Progenitor cell of endocrine pancreas (in vitro differentiated cells): ENCODE data around the gene PLEKHG5. TPM values are rescaled to one million over a fixed set of nuclear protein-coding genes. Genes with fewer than 3 reads are reported as not detected.
A peak's percentile ranks its signal among the peaks of the same experiment; 100 is the strongest.

Source experiments
- DNase-seq: peaks from one replicate; pipeline ENCODE4 v3.0.0; 2021; ENCODE audit warnings: low spot score; ENCODE audit not compliant: unreplicated experiment
- H3K27ac Mint-ChIP-seq: 2 replicates; pipeline ENCODE4 v1.8.0; 2021; ENCODE audit warnings: mild to moderate bottlenecking, moderate library complexity, mixed read lengths
- H3K27me3 Mint-ChIP-seq: 2 replicates; pipeline ENCODE4 v1.8.0; 2021; ENCODE audit warnings: mixed read lengths
- H3K36me3 Mint-ChIP-seq: 2 replicates; pipeline ENCODE4 v1.8.0; 2022; ENCODE audit warnings: mixed read lengths; ENCODE audit not compliant: insufficient read depth
- H3K4me1 Mint-ChIP-seq: 2 replicates; pipeline ENCODE4 v1.8.0; 2021; ENCODE audit warnings: low read depth, mixed read lengths
- H3K4me3 Mint-ChIP-seq: 2 replicates; pipeline ENCODE4 v1.8.0; 2021; ENCODE audit warnings: low read depth, mild to moderate bottlenecking, moderate library complexity, mixed read lengths
- H3K9me3 Mint-ChIP-seq: 2 replicates; pipeline ENCODE4 v1.8.0; 2021; ENCODE audit warnings: low read depth, mixed read lengths
- total RNA-seq: library from RNA; stranded (reverse); gene quantifications from 2 replicates; pipeline ENCODE4 v1.2.1, GENCODE V29; 2021
- TF ChIP-seq, protein P1 (sequence below): fragments of 200-600 bp; sonication (generic); IDR thresholded peaks from one replicate; pipeline ENCODE4 v1.5.0; 2021; ENCODE audit warnings: antibody characterized with exemption, mild to moderate bottlenecking; ENCODE audit not compliant: unreplicated experiment

PLEKHG5 gene
- total RNA-seq, 1 donor from 2014 or later = 77.0 TPM

DNA sequence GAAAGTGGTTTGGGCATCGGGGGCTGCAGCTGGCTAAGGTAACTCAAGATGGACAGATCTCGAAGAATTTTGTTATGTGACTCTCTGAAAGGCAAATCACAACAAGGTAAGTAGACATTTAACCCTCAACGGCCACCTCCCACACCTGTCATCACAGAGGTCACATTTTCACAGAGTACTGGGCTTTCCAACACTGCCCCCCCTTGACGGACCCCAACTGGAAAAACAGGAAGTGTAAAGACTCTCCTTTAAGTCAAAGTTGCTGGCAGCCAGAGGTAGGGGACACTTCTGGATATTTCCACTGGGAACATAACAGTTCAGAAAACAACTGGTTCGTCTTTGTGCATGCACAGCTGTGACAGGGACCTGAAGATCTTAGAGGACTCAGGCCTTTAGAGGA lies 40.5 kb upstream of the PLEKHG5 start:
- Mint-ChIP-seq H3K27me3 (no peaks in the 10 kb centered on the region), H3K9me3 (no peaks in the 10 kb centered on the region), H3K27ac (no peak overlapping the region), H3K4me3 (no peak overlapping the region), H3K4me1 (no peaks in the 10 kb centered on the region), H3K36me3 (peaks cover 17% of the 10 kb centered on the region)
- no peak for DNase-seq
- TF ChIP-seq, protein P1, sequence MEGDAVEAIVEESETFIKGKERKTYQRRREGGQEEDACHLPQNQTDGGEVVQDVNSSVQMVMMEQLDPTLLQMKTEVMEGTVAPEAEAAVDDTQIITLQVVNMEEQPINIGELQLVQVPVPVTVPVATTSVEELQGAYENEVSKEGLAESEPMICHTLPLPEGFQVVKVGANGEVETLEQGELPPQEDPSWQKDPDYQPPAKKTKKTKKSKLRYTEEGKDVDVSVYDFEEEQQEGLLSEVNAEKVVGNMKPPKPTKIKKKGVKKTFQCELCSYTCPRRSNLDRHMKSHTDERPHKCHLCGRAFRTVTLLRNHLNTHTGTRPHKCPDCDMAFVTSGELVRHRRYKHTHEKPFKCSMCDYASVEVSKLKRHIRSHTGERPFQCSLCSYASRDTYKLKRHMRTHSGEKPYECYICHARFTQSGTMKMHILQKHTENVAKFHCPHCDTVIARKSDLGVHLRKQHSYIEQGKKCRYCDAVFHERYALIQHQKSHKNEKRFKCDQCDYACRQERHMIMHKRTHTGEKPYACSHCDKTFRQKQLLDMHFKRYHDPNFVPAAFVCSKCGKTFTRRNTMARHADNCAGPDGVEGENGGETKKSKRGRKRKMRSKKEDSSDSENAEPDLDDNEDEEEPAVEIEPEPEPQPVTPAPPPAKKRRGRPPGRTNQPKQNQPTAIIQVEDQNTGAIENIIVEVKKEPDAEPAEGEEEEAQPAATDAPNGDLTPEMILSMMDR = no peak

GRCh38 chr1:6530504-6531160 lies 39.2 kb upstream of the PLEKHG5 start:
- H3K4me3 Mint-ChIP-seq = no peak overlapping the region
- H3K4me1 Mint-ChIP-seq = no peaks in the 10 kb centered on the region
- H3K27me3 Mint-ChIP-seq = no peaks in the 10 kb centered on the region
- H3K36me3 Mint-ChIP-seq = peaks cover 19% of the 10 kb centered on the region
- TF ChIP-seq, protein P1 = no peak
- no peak for DNase-seq
- H3K27ac Mint-ChIP-seq = no peak overlapping the region
- no peaks in the 10 kb centered on the region for H3K9me3 Mint-ChIP-seq

- H3K9me3 Mint-ChIP-seq = no peaks in the 10 kb centered on the region
- peaks cover 24% of the 10 kb centered on the region for H3K36me3 Mint-ChIP-seq
- H3K27ac Mint-ChIP-seq = no peak overlapping the region
- TF ChIP-seq, protein P1 = no peak
- DNase-seq = no peak
- no peaks in the 10 kb centered on the region for H3K4me1 Mint-ChIP-seq
- no peaks in the 10 kb centered on the region for H3K27me3 Mint-ChIP-seq
- H3K4me3 Mint-ChIP-seq = no peak overlapping the region
Measured at GRCh38 chr1:6528492-6528891, 37.0 kb upstream of the PLEKHG5 start.

DNA sequence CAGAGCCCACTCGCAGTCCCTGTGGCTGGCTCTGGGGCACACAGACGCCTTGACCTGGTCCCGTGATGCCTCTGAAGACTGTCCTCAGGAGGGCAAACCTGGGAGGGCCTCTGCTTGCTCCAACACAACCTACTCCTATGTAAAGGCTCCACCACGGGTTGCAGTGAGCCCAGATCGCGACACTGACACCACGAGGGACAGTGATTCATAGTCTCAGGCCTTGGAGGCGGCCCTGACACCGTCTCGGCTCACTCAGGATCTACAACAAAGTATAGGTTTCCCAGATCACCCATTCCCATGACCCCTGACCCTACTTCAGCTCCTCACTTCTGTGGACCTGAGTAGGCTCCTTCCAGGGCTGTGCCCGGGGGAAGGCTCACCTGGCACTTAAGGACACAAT lies 34.8 kb upstream of the PLEKHG5 start:
- Mint-ChIP-seq H3K27me3 (no peaks in the 10 kb centered on the region), H3K4me1 (no peaks in the 10 kb centered on the region), H3K36me3 (peaks cover 18% of the 10 kb centered on the region), H3K4me3 (no peak overlapping the region), H3K27ac (no peak overlapping the region), H3K9me3 (no peaks in the 10 kb centered on the region)
- TF ChIP-seq, protein P1 = no peak
- no peak for DNase-seq

GRCh38 chr1:6523566-6523965 lies 32.1 kb upstream of the PLEKHG5 start:
- Mint-ChIP-seq H3K4me3 (no peak overlapping the region), H3K27ac (no peak overlapping the region), H3K4me1 (peaks cover 3% of the 10 kb centered on the region), H3K27me3 (no peaks in the 10 kb centered on the region), H3K9me3 (no peaks in the 10 kb centered on the region), H3K36me3 (peaks cover 15% of the 10 kb centered on the region)
- DNase-seq = no peak
- TF ChIP-seq, protein P1 = peak; percentile 51
